Left renal cortex interstitium (tissue), 4 donors: Measurements from ENCODE around the gene ZNF213. TPM values are rescaled to one million over a fixed set of nuclear protein-coding genes. Genes with fewer than 3 reads are reported as not detected.
A peak's percentile ranks its signal among the peaks of the same experiment; 100 is the strongest.

Experiments used
- DNase-seq, 4 donors: peaks; one replicate each; pipeline ENCODE4 v3.0.0-alpha.2; 2013; ENCODE audit warnings: low read depth in 4 of 4, low spot score in 2 of 4, missing footprints in 1 of 4
- polyA plus RNA-seq, 4 donors: library from polyadenylated mRNA; unstranded; fragments of 120-200 nt; gene quantifications; one replicate each; pipeline ENCODE4 v1.2.1, GENCODE V29; 2013; ENCODE audit not compliant: insufficient read length in 4 of 4

The ZNF213 gene
- polyA plus RNA-seq, 4 donors, result 9.6 to 16.4 (median 15.4) TPM

GRCh38 chr16:3145660-3146059 is 10.8 kb downstream of the ZNF213 start:
- DNase-seq, result no peak

- no peak for DNase-seq
These were observed 12.4 kb downstream of the ZNF213 start for GRCh38 chr16:3147046-3147756.

- DNase-seq, result no peak
These were observed 12.9 kb downstream of the ZNF213 start for GRCh38 chr16:3147757-3148104.

- DNase-seq, result no peak
These were observed 13.7 kb downstream of the ZNF213 start for GRCh38 chr16:3148256-3149192.

GRCh38 chr16:3149193-3149530 is 14.3 kb downstream of the ZNF213 start:
- DNase-seq, result no peak

GRCh38 chr16:3149630-3150345 is 15.0 kb downstream of the ZNF213 start:
- peak in 1 of 4 donors; percentile 46 for DNase-seq

- peak; percentile 91 to 97 (median 94) for DNase-seq
These were observed 15.8 kb downstream of the ZNF213 start for GRCh38 chr16:3150346-3151218.

- no peak for DNase-seq
These were observed 17.1 kb downstream of the ZNF213 start for GRCh38 chr16:3152027-3152276.

GRCh38 chr16:3152277-3152990 is 17.6 kb downstream of the ZNF213 start:
- DNase-seq, result peak in 1 of 4 donors; percentile 80

GRCh38 chr16:3152991-3153368 is 18.2 kb downstream of the ZNF213 start:
- DNase-seq, result no peak

GRCh38 chr16:3155181-3155580 is 20.4 kb downstream of the ZNF213 start:
- no peak for DNase-seq

- no peak for DNase-seq
These were observed 21.1 kb downstream of the ZNF213 start for GRCh38 chr16:3155972-3156371.

GRCh38 chr16:3157229-3158025 is 22.6 kb downstream of the ZNF213 start:
- DNase-seq, result peak in 1 of 4 donors; percentile 26

- no peak for DNase-seq
These were observed 23.2 kb downstream of the ZNF213 start for GRCh38 chr16:3158026-3158509.

- DNase-seq, result peak in 1 of 4 donors; percentile 19
These were observed 23.9 kb downstream of the ZNF213 start for GRCh38 chr16:3158510-3159314.

GRCh38 chr16:3161235-3162018 is 26.6 kb downstream of the ZNF213 start:
- DNase-seq, result no peak
